NCI-H1092 treated with DMSO at 0.1 percent for 48 hours (cell line): Measurements from ENCODE around the gene PLCXD1.
"Not testable (repeated sequence)": the region's sequence is repeated elsewhere in the genome, so short reads cannot be mapped to it uniquely, and the experiment has no call there.

ENCODE experiments used
- DNase-seq: peaks from one replicate; lab custom pipeline; 2025; lab: John Stamatoyannopoulos, UW

The PLCXD1 gene

GRCh38 chrX:281166-281999, at the start of gene PLCXD1:
TSS of gene PLCXD1 (plus strand) at chrX:281381. CDS start at chrX:284188, 2,807 bp downstream.
- DNase-seq = no peak

GRCh38 chrX:231637-232277, 49.4 kb upstream of the PLCXD1 start:
- not testable (repeated sequence) for DNase-seq

- not testable (repeated sequence) for DNase-seq
Measured at GRCh38 chrX:232278-232655, 48.9 kb upstream of the PLCXD1 start.

GRCh38 chrX:236201-236600, 45.0 kb upstream of the PLCXD1 start:
- not testable (repeated sequence) for DNase-seq

- DNase-seq = no peak
Measured at GRCh38 chrX:250965-251364, 30.2 kb upstream of the PLCXD1 start.

- not testable (repeated sequence) for DNase-seq
Measured at GRCh38 chrX:251396-252243, 29.6 kb upstream of the PLCXD1 start.

GRCh38 chrX:252244-252956, 28.8 kb upstream of the PLCXD1 start:
- DNase-seq = no peak

GRCh38 chrX:252957-253291, 28.3 kb upstream of the PLCXD1 start:
- no peak for DNase-seq

GRCh38 chrX:253451-254297, 27.5 kb upstream of the PLCXD1 start:
- no peak for DNase-seq

- no peak for DNase-seq
Measured at GRCh38 chrX:254630-255215, 26.5 kb upstream of the PLCXD1 start.

- DNase-seq = no peak
Measured at GRCh38 chrX:255923-256331, 25.3 kb upstream of the PLCXD1 start.

GRCh38 chrX:257054-257453, 24.1 kb upstream of the PLCXD1 start:
- DNase-seq = not testable (repeated sequence)

GRCh38 chrX:257681-258289, 23.4 kb upstream of the PLCXD1 start:
- DNase-seq = no peak

GRCh38 chrX:258291-259040, 22.7 kb upstream of the PLCXD1 start:
- DNase-seq = no peak

GRCh38 chrX:259692-260355, 21.4 kb upstream of the PLCXD1 start:
- DNase-seq = no peak

- DNase-seq = no peak
Measured at GRCh38 chrX:261167-261918, 19.8 kb upstream of the PLCXD1 start.

- DNase-seq = no peak
Measured at GRCh38 chrX:261919-262352, 19.2 kb upstream of the PLCXD1 start.

- no peak for DNase-seq
Measured at GRCh38 chrX:262381-262909, 18.7 kb upstream of the PLCXD1 start.
